Activated naive CD4-positive, alpha-beta T cell treated with anti-CD3 and anti-CD28 coated beads for 36 hours (primary cell): ENCODE results near the gene PRMT5. TPM values are rescaled to one million over a fixed set of nuclear protein-coding genes. Genes with fewer than 3 reads are reported as not detected.
"Not testable (repeated sequence)": the region's sequence is repeated elsewhere in the genome, so short reads cannot be mapped to it uniquely, and the experiment has no call there.

Experiments used
- CTCF ChIA-PET: fragments of 350-600 bp; sonication (Branson Sonifier 250); formaldehyde crosslinking; loops from one replicate; lab custom pipeline; 2021; ENCODE audit warnings: antibody characterized with exemption; lab: Charles Lee
- DNase-seq: peaks from one replicate; pipeline ENCODE4 v3.0.0-alpha.2; 2020
- H3K27ac Mint-ChIP-seq: one replicate; pipeline ENCODE4 v1.8.0; 2021; ENCODE audit warnings: mild to moderate bottlenecking, mixed read lengths
- H3K27me3 Mint-ChIP-seq: one replicate; pipeline ENCODE4 v1.8.0; 2021; ENCODE audit warnings: low read depth, mixed read lengths
- H3K36me3 Mint-ChIP-seq: one replicate; pipeline ENCODE4 v1.8.0; 2021; ENCODE audit warnings: low read depth, mixed read lengths
- H3K4me1 Mint-ChIP-seq: one replicate; pipeline ENCODE4 v1.8.0; 2021; ENCODE audit warnings: low read depth, mixed read lengths
- H3K4me3 Mint-ChIP-seq: one replicate; pipeline ENCODE4 v1.8.0; 2021; ENCODE audit warnings: mild to moderate bottlenecking, moderate library complexity, mixed read lengths
- H3K9me3 Mint-ChIP-seq: one replicate; pipeline ENCODE4 v1.8.0; 2021; ENCODE audit warnings: mixed read lengths
- intact Hi-C: fragments of 100-400 bp; cut with micrococcal nuclease; formaldehyde crosslinking; loops from one replicate; pipeline ENCODE4 v1.15.1; 2023
- total RNA-seq, 2 experiments: library from RNA; stranded (reverse); gene quantifications; one replicate each; pipeline ENCODE4 v1.2.3, GENCODE V29; 2021

Gene PRMT5
- total RNA-seq, 2 experiments from 2014 or later = 81.0 to 92.8 TPM

DNA sequence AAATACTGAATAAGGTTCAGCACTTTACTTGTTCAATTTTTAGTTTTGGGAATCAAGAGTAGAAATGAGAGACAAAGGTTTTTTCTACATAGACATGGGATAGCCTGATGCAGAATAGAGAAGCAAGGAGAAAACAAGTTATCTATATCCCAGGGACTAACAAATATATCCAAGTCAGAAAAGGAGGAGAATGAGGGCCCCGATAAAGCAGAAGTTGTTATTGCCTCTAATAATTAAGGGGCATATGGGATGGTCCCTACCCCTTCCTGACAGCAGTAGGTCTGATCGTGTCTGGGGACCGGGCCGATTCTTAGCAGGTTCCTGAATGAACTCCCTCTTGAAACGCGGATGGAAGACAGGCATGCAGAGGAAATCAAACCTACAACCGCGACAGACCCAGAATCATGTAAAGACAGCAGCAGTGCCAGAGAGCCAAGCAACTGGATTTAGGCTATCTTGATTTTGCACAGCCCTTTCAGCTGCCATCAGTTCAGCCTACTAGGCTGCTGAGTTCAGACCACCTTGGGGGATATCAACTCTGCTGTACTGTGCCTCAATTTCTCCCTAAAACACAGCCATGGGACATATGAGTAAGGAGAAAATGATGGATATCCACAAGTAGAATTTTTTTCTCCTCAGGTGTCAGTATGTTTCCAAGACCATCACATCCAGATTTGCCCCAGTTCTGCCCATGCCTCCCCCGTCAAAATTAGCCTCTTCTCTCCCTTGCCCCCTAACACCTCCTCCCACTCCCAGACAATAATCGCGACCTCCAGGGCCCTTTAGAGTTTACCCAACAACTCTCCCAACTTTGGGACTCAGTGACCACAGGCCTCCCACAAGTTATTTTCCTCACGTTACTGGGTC is 706 bp downstream of the PRMT5 start:
- intact Hi-C loops = loop anchor here (1.0 kb wide), 11 partner anchors 9 to 373 kb away; partner anchors contain the start of genes ACIN1, C14orf119, DAD1 and HAUS4
- peaks cover 36% of the 10 kb centered on the region for H3K4me1 Mint-ChIP-seq
- H3K27ac Mint-ChIP-seq = no peak overlapping the region
- H3K27me3 Mint-ChIP-seq = no peaks in the 10 kb centered on the region
- DNase-seq = peak; percentile 10
- CTCF ChIA-PET = interaction anchor here (0.9 to 4.8 kb wide), 20 partner anchors 9 to 142 kb away, joined by 3 to 40 read pairs (median 5); partner anchors contain the start of genes HAUS4, LRP10 and RBM23
- H3K4me3 Mint-ChIP-seq = no peak overlapping the region
- peaks cover 41% of the 10 kb centered on the region for H3K36me3 Mint-ChIP-seq
- H3K9me3 Mint-ChIP-seq = no peaks in the 10 kb centered on the region

DNA sequence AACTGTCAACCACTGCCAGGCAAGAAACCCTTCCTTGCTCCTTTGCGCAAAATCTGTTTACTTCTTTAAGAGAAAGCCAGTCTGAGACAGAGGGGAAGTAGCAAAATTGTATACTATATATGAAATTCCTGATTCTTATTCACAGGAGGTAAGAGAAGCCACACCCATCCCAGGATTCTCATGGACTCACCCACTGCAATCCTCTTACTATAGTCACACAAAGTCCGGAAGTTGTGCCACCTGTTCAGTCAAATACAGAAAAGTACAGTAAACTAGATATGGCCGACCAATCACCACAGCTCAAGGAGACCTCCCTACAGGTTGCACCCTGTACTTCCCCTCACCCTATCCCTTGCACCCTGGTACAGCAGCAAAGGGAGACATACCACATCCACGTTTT is 2.9 kb downstream of the PRMT5 start:
- no peaks in the 10 kb centered on the region for H3K27me3 Mint-ChIP-seq
- no peak overlapping the region for H3K4me3 Mint-ChIP-seq

DNA sequence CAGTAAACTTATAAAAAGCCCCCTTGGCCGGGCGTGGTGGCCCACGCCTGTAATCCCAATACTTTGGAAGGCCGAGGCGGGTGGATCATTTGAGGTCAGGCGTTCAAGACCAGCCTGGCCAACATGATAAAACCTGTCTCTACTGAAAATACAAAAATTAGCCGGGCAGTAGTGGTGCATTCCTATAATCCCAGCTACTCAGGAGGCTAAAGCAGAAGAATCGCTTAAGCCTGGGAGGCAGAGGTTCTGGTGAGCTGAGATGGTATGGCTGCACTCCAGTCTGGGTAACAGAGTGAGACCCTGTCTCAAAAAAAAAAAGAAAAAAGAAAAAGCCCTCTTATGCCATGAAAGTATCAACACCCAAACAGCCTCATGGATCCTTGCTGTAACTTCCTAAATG is 3.7 kb downstream of the PRMT5 start:
- intact Hi-C loops = no loop called here
- DNase-seq = no peak
- CTCF ChIA-PET = interaction anchor here (0.7 kb wide), 1 partner anchor 29 kb away, joined by 3 read pairs; no protein-coding TSS in a partner anchor
- H3K36me3 Mint-ChIP-seq = peaks cover 49% of the 10 kb centered on the region
- no peaks in the 10 kb centered on the region for H3K9me3 Mint-ChIP-seq
- no peaks in the 10 kb centered on the region for H3K27me3 Mint-ChIP-seq
- peaks cover 26% of the 10 kb centered on the region for H3K4me1 Mint-ChIP-seq
- H3K27ac Mint-ChIP-seq = no peak overlapping the region
- no peak overlapping the region for H3K4me3 Mint-ChIP-seq

More for the DNA sequence above, 2.9 kb downstream of the PRMT5 start:
- Mint-ChIP-seq H3K9me3 (no peaks in the 10 kb centered on the region), H3K36me3 (peaks cover 46% of the 10 kb centered on the region), H3K4me1 (peaks cover 26% of the 10 kb centered on the region), H3K27ac (no peak overlapping the region)
- DNase-seq = no peak
- CTCF ChIA-PET = interaction anchor here (1.9 kb wide), 1 partner anchor 8 kb away, joined by 6 read pairs; the partner anchor contains the start of gene RBM23
- intact Hi-C loops = no loop called here

- Mint-ChIP-seq H3K4me1 (peaks cover 40% of the 10 kb centered on the region), H3K4me3 (no peak overlapping the region), H3K9me3 (no peaks in the 10 kb centered on the region), H3K27me3 (peaks cover 3% of the 10 kb centered on the region), H3K27ac (no peak overlapping the region), H3K36me3 (peaks cover 51% of the 10 kb centered on the region)
- intact Hi-C loops = no loop called here
- CTCF ChIA-PET = no interaction called here
- no peak for DNase-seq
These were observed 5.4 kb downstream of the PRMT5 start for GRCh38 chr14:22923746-22924145.

DNA sequence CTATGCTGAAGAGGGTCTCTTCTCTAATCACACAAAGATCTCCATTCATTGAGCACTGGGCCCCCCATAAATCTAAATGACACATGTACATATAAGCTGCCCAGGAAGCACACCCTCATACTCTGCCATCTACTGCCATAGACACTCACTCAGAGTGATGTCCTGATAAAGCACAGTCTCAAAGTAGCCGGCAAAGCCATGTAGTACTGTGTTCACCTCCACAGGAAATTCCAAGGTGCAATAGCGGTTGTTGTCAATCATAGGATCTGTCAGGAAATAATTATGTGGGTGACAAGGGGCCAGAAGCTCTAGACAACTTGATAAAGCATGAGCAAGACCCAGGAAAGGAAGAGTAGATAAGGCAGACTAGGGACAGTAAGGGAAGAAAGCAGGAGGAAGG is 6.9 kb downstream of the PRMT5 start:
- peaks cover 36% of the 10 kb centered on the region for H3K4me1 Mint-ChIP-seq

DNA sequence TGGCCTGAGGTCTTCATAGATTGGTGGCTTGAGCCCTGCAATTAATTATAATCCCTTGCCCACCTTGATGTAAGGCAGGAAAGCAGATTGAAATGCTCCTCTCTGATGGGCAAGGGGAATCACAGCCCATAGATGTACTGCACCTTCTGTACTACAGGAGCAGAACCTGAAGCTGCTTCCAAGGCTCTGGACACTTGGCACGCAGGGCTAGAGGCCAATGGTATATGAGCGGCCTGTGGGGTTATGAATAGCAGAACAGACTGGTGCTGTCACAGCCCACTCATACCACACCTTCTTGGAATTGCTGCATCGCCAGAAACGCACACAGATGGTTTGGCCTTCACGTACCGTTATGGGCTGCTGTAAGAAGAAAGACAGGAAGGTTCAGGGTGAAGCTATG is 8.5 kb downstream of the PRMT5 start:
- Mint-ChIP-seq H3K4me1 (peaks cover 37% of the 10 kb centered on the region), H3K36me3 (peaks cover 37% of the 10 kb centered on the region), H3K4me3 (no peak overlapping the region), H3K27me3 (peaks cover 3% of the 10 kb centered on the region), H3K9me3 (no peaks in the 10 kb centered on the region), H3K27ac (peak overlapping the region; percentile 22)
- intact Hi-C loops = no loop called here
- CTCF ChIA-PET = interaction anchor here (1.0 to 4.8 kb wide), 3 partner anchors 9 to 150 kb away, joined by 3 to 40 read pairs (median 6); partner anchors contain the start of gene PRMT5
- no peak for DNase-seq

More for the DNA sequence above, 6.9 kb downstream of the PRMT5 start:
- Mint-ChIP-seq H3K27ac (no peak overlapping the region), H3K27me3 (peaks cover 3% of the 10 kb centered on the region), H3K9me3 (no peaks in the 10 kb centered on the region), H3K36me3 (peaks cover 48% of the 10 kb centered on the region), H3K4me3 (no peak overlapping the region)
- no peak for DNase-seq
- intact Hi-C loops = no loop called here
- CTCF ChIA-PET = interaction anchor here (0.6 to 4.8 kb wide), 2 partner anchors 8 to 1187 kb away, joined by 3 to 40 read pairs; partner anchors contain the start of gene PRMT5

DNA sequence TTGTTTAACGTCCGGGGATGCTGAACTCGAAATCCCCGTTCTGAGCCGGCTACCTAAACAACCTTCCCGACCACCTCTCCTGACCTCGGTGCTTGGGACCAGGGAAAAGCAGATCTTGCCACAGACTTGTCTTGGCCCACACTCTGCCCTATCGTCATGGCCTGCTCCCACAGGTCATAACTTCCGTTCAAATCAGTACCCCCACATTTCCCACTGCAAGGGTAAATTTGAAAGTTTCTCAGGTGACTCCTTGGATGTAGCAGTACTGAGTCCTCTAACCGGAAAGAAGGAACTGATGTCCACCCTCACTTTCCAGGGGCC is 9.6 kb downstream of the PRMT5 start:
- H3K27ac Mint-ChIP-seq = peak overlapping the region; percentile 99
- no peak for DNase-seq
- CTCF ChIA-PET = interaction anchor here (0.6 to 4.8 kb wide), 7 partner anchors 8 to 151 kb away, joined by 3 to 40 read pairs (median 6); partner anchors contain the start of gene PRMT5
- H3K4me1 Mint-ChIP-seq = peaks cover 40% of the 10 kb centered on the region
- intact Hi-C loops = loop anchor here (1.0 to 2.0 kb wide), 12 partner anchors 10 to 402 kb away; partner anchors contain the start of genes ACIN1, C14orf119, DAD1 and HAUS4
- H3K9me3 Mint-ChIP-seq = no peaks in the 10 kb centered on the region
- peak overlapping the region; percentile 94 for H3K4me3 Mint-ChIP-seq
- peaks cover 3% of the 10 kb centered on the region for H3K27me3 Mint-ChIP-seq
- H3K36me3 Mint-ChIP-seq = peaks cover 36% of the 10 kb centered on the region

GRCh38 chr14:22918804-22919600 is 10.2 kb downstream of the PRMT5 start, which contains the start of gene RBM23:
Gene RBM23, minus strand, starts transcription at chr14:22919149.
- peak within 1 kb of the TSS; percentile 99 for H3K27ac Mint-ChIP-seq
- H3K27me3 Mint-ChIP-seq = peaks cover 3% of the 10 kb centered on the region
- CTCF ChIA-PET = interaction anchor here (0.9 to 4.8 kb wide), 7 partner anchors 8 to 150 kb away, joined by 3 to 40 read pairs (median 6); partner anchors contain the start of gene PRMT5
- peak within 1 kb of the TSS; percentile 94 for H3K4me3 Mint-ChIP-seq
- H3K9me3 Mint-ChIP-seq = no peaks in the 10 kb centered on the region
- peak; percentile 100 for DNase-seq
- intact Hi-C loops = loop anchor here (1.0 to 2.0 kb wide), 12 partner anchors 10 to 402 kb away; partner anchors contain the start of genes ACIN1, C14orf119, DAD1 and HAUS4
- H3K36me3 Mint-ChIP-seq = peaks cover 35% of the 10 kb centered on the region
- H3K4me1 Mint-ChIP-seq = peaks cover 42% of the 10 kb centered on the region

GRCh38 chr14:22915886-22916521 is 13.2 kb downstream of the PRMT5 start:
- CTCF ChIA-PET = interaction anchor here (0.6 to 1.9 kb wide), 5 partner anchors 8 to 43 kb away, joined by 5 to 8 read pairs (median 6); partner anchors contain the start of gene PRMT5
- intact Hi-C loops = no loop called here
- Mint-ChIP-seq H3K36me3 (peaks cover 30% of the 10 kb centered on the region), H3K27me3 (peaks cover 3% of the 10 kb centered on the region), H3K27ac (no peak overlapping the region), H3K9me3 (no peaks in the 10 kb centered on the region), H3K4me3 (peak overlapping the region; percentile 18), H3K4me1 (peaks cover 56% of the 10 kb centered on the region)
- DNase-seq = no peak

DNA sequence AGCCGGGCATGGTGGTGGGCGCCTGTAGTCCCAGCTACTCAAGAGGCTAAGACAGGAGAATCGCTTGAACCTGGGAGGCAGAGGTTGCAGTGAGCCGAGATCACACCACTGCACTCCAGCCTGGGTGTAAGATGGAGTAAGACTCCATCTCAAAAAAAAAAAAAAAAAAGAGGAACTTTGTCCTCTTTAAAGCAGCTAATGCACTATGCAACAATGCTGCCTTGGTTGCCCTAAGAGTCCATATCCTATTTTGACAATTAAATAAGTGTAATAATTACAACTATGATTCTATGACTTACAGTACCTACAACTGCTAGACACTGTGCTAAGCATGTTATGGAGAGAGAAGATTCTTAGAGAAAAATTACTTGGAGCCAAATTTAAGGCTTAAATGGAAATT is 14.3 kb downstream of the PRMT5 start:
- H3K9me3 Mint-ChIP-seq, H3K4me3 Mint-ChIP-seq, intact Hi-C loops, H3K27ac Mint-ChIP-seq, DNase-seq, H3K27me3 Mint-ChIP-seq: not testable (repeated sequence)
- Mint-ChIP-seq H3K36me3 (peaks cover 29% of the 10 kb centered on the region), H3K4me1 (peaks cover 54% of the 10 kb centered on the region)
- CTCF ChIA-PET = interaction anchor here (0.7 kb wide), 1 partner anchor 44 kb away, joined by 4 read pairs; no protein-coding TSS in a partner anchor

DNA sequence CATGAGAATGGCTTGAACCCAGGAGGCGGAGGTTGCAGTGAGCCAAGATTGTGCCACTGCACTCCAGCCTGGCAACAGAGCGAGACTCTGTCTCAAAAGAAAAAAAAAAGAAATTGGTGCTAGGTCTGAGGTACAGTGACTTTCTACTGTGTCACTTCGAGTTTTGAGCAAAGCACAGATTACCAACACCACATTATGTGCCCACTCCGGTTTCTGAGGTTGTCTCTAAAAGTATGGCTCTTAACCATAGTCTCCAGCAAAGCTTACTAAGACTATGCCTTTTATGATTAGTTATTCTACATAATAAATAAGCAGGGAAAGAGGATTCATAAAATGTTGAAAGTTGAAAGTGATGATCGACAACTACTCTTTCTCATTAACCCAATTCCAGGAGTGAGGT is 18.3 kb downstream of the PRMT5 start:
- no peak overlapping the region for H3K27ac Mint-ChIP-seq
- H3K9me3 Mint-ChIP-seq = no peaks in the 10 kb centered on the region
- no peaks in the 10 kb centered on the region for H3K27me3 Mint-ChIP-seq
- no peak for DNase-seq
- CTCF ChIA-PET = interaction anchor here (0.8 to 2.1 kb wide), 5 partner anchors 8 to 76 kb away, joined by 3 to 6 read pairs (median 3); no protein-coding TSS in a partner anchor
- intact Hi-C loops = no loop called here
- peaks cover 31% of the 10 kb centered on the region for H3K4me1 Mint-ChIP-seq
- peaks cover 36% of the 10 kb centered on the region for H3K36me3 Mint-ChIP-seq
- no peak overlapping the region for H3K4me3 Mint-ChIP-seq
